Panc1 (cell line): ENCODE data around the gene RAB4B. TPM values are rescaled to one million over a fixed set of nuclear protein-coding genes. Genes with fewer than 3 reads are reported as not detected.

ENCODE experiments used
- ATAC-seq: fragments of 200-7000 bp; cut with Tn5 transposase; 2 replicates; pipeline ENCODE4 v1.9.1; 2020; ENCODE audit warnings: mild to moderate bottlenecking, moderate library complexity
- BruUV-seq: library from RNA; stranded (reverse); fragments of 400-500 nt; replicated peaks from 2 replicates; lab custom pipeline; 2021; lab: Mats Ljungman, UMichigan
- CTCF ChIA-PET: fragments of 300-600 bp; sonication (Branson Sonifier 250); formaldehyde crosslinking; loops from one replicate; lab custom pipeline; 2022; ENCODE audit warnings: antibody characterized with exemption; lab: Charles Lee
- POLR2A ChIA-PET: fragments of 300-600 bp; sonication (Branson Sonifier 250); formaldehyde crosslinking; loops from one replicate; lab custom pipeline; 2022; ENCODE audit warnings: antibody characterized with exemption; lab: Charles Lee
- DNase-seq: peaks from one replicate; pipeline ENCODE4 v3.0.0-alpha.2; 2010; ENCODE audit warnings: low read depth, low spot score
- H3K27ac ChIP-seq: 2 replicates; pipeline ENCODE4 v1.5.1; 2011; ENCODE audit warnings: mild to moderate bottlenecking, low read length, inconsistent platforms
- H3K27me3 ChIP-seq: fragments of 200-500 bp; sonication (Bioruptor generic); 2 replicates; pipeline ENCODE4 v1.6.0; 2014; ENCODE audit warnings: low read length, inconsistent platforms; ENCODE audit not compliant: control insufficient read depth, insufficient read depth
- H3K36me3 ChIP-seq: fragments of 200-500 bp; sonication (Bioruptor generic); 2 replicates; pipeline ENCODE4 v1.5.1; 2014; ENCODE audit warnings: inconsistent platforms, mild to moderate bottlenecking, low read length, moderate library complexity; ENCODE audit not compliant: control insufficient read depth, insufficient read depth
- H3K4me1 ChIP-seq: 2 replicates; pipeline ENCODE4 v1.5.1; 2011; ENCODE audit warnings: inconsistent platforms, mild to moderate bottlenecking, low read length, moderate library complexity; ENCODE audit not compliant: control insufficient read depth, insufficient read depth
- H3K4me3 ChIP-seq, 2 experiments: 2 replicates each; pipeline ENCODE4 v1.5.1; 2011 to 2012; ENCODE audit warnings: low read depth in 2 of 2, low read length in 2 of 2, mild to moderate bottlenecking in 2 of 2, inconsistent platforms in 1 of 2, moderate library complexity in 1 of 2
- H3K9me3 ChIP-seq: fragments of 200-500 bp; sonication (Bioruptor generic); 2 replicates; pipeline ENCODE4 v1.5.1; 2014; ENCODE audit warnings: low read depth, mild to moderate bottlenecking, inconsistent platforms, low read length, moderate library complexity; ENCODE audit not compliant: control insufficient read depth, insufficient read depth
- CTCF ChIP-seq: fragments of 450-650 bp; IDR thresholded peaks from 2 replicates; pipeline ENCODE4 v1.5.1; 2017; ENCODE audit warnings: mild to moderate bottlenecking
- POLR2AphosphoS5 ChIP-seq: IDR thresholded peaks from 2 replicates; pipeline ENCODE4 v1.6.1; 2012; ENCODE audit warnings: mild to moderate bottlenecking, low read depth, low read length, moderate library complexity
- REST ChIP-seq, 2 experiments: IDR thresholded peaks; 2 replicates each; pipeline ENCODE4 v1.6.1; 2011 to 2012; ENCODE audit warnings: low read depth in 2 of 2, control low read depth in 1 of 2, low read length in 1 of 2, mild to moderate bottlenecking in 1 of 2, moderate library complexity in 1 of 2; ENCODE audit not compliant: insufficient read depth in 1 of 2
- SIN3A ChIP-seq: IDR thresholded peaks from 2 replicates; pipeline ENCODE4 v1.6.1; 2012; ENCODE audit warnings: low read depth, mild to moderate bottlenecking, low read length, moderate library complexity, borderline replicate concordance; ENCODE audit not compliant: insufficient read depth
- TCF7L2 ChIP-seq: IDR thresholded peaks from 2 replicates; pipeline ENCODE4 v1.6.1; 2011; ENCODE audit warnings: mild to moderate bottlenecking, low read depth, low read length, inconsistent platforms
- in situ Hi-C: cut with HindIII; loops from 2 replicates; pipeline ENCODE4 v1.10.0; 2016; ENCODE audit warnings: low sequenced_read_pairs, low pct_unique_long_range_greater_than_20kb
- intact Hi-C: fragments of 100-400 bp; cut with micrococcal nuclease; formaldehyde crosslinking; loops from one replicate; pipeline ENCODE4 v1.10.0; 2022; ENCODE audit not compliant: unreplicated experiment
- total RNA-seq: library from RNA; stranded (reverse); gene quantifications from one replicate; pipeline ENCODE4 v1.2.1, GENCODE V29; 2021; ENCODE audit not compliant: unreplicated experiment

Gene RAB4B
- total RNA-seq, 1 experiment from 2014 or later, result 24.8 TPM

GRCh38 chr19:40775632-40776022, 2.4 kb upstream of the RAB4B start:
- no peak overlapping the region for H3K4me3 ChIP-seq
- intact Hi-C loops, result no loop called here
- TF ChIP-seq SIN3A, result no peak
- no peak for TF ChIP-seq REST (IDR thresholded peaks at IDR 0.05; ENCODE audit: insufficient read depth in 1 of 2, low read depth in 2 of 2, low read length in 1 of 2)
- no peak for TF ChIP-seq TCF7L2
- no peak for TF ChIP-seq CTCF
- no peak for TF ChIP-seq POLR2AphosphoS5
- no TSS peak for BruUV-seq
- H3K4me1 ChIP-seq, result peaks cover 6% of the 10 kb centered on the region; the same call in 1 of the 2 replicates
- in situ Hi-C loops, result no loop called here
- CTCF ChIA-PET, result no interaction called here
- H3K36me3 ChIP-seq, result no peaks in the 10 kb centered on the region
- POLR2A ChIA-PET, result no interaction called here
- DNase-seq (no peak), ATAC-seq (no peak)
- H3K27ac ChIP-seq, result no peak overlapping the region
- H3K9me3 ChIP-seq, result no peaks in the 10 kb centered on the region
- no peaks in the 10 kb centered on the region for H3K27me3 ChIP-seq

- no peak for ATAC-seq
- Histone ChIP-seq H3K9me3 (no peaks in the 10 kb centered on the region), H3K4me1 (peaks cover 6% of the 10 kb centered on the region; the same call in 1 of the 2 replicates), H3K27ac (0 out of 2 replicates have a peak overlapping the region, but pooled peaks have one; percentile 90), H3K4me3 (no peak overlapping the region; a peak in 1 of 4 replicates), H3K27me3 (no peaks in the 10 kb centered on the region), H3K36me3 (no peaks in the 10 kb centered on the region)
- TF ChIP-seq REST (IDR thresholded peaks at IDR 0.05; ENCODE audit: insufficient read depth in 1 of 2, low read depth in 2 of 2, low read length in 1 of 2) (no peak), CTCF (no peak), SIN3A (no peak), TCF7L2 (no peak), POLR2AphosphoS5 (no peak)
- ChIA-PET CTCF (no interaction called here), POLR2A (no interaction called here)
- no peak for DNase-seq
- in situ Hi-C loops, result no loop called here
- no TSS peak for BruUV-seq
- intact Hi-C loops, result no loop called here
Measured at GRCh38 chr19:40776364-40776763, 1.7 kb upstream of the RAB4B start.
